Measurements from ENCODE around the gene MND1. TPM values are rescaled to one million over a fixed set of nuclear protein-coding genes. Genes with fewer than 3 reads are reported as not detected.

Gene MND1
- total and polyA plus RNA-seq, 2 donors from 2014 or later: 0.98 to 1.5 TPM

GRCh38 chr4:153420361-153420760 lies 75.9 kb downstream of the MND1 start:
- Histone ChIP-seq H3K36me3 (ENCODE audit: control insufficient read depth in 2 of 3, insufficient read depth in 3 of 3, low read length in 3 of 3) (no peaks in the 10 kb centered on the region), H3K27me3 (ENCODE audit: control insufficient read depth, insufficient read depth, low read length) (no peaks in the 10 kb centered on the region), H3K9me3 (ENCODE audit: control insufficient read depth in 2 of 3, insufficient read depth in 1 of 3, low read length in 3 of 3) (no peaks in the 10 kb centered on the region), H3K4me3 (ENCODE audit: low read length in 3 of 3) (no peak overlapping the region), H3K27ac (ENCODE audit: low read depth in 2 of 2, low read length in 2 of 2) (no peak overlapping the region), H3K4me1 (ENCODE audit: control insufficient read depth in 2 of 3, insufficient read depth in 2 of 3, low read depth in 1 of 3, low read length in 3 of 3) (no peaks in the 10 kb centered on the region), H3K9ac (ENCODE audit: low read length in 3 of 3) (no peak overlapping the region)
- no peak for FAIRE-seq
- TF ChIP-seq CTCF (IDR thresholded peaks at IDR 0.05; ENCODE audit: borderline replicate concordance, extremely low read depth, insufficient read depth): no peak
- intact Hi-C loops (cut with DNase I): no loop called here
- DNase-seq: no peak

GRCh38 chr4:153421941-153422340 lies 77.5 kb downstream of the MND1 start:
- no peak overlapping the region for H3K4me3 ChIP-seq (ENCODE audit: low read length in 3 of 3)
- no peaks in the 10 kb centered on the region for H3K27me3 ChIP-seq (ENCODE audit: control insufficient read depth, insufficient read depth, low read length)
- H3K4me1 ChIP-seq (ENCODE audit: control insufficient read depth in 2 of 3, insufficient read depth in 2 of 3, low read depth in 1 of 3, low read length in 3 of 3): no peaks in the 10 kb centered on the region
- DNase-seq (no peak), FAIRE-seq (no peak)
- no peak overlapping the region for H3K27ac ChIP-seq (ENCODE audit: low read depth in 2 of 2, low read length in 2 of 2)
- H3K9me3 ChIP-seq (ENCODE audit: control insufficient read depth in 2 of 3, insufficient read depth in 1 of 3, low read length in 3 of 3): no peaks in the 10 kb centered on the region
- no peak for TF ChIP-seq CTCF (IDR thresholded peaks at IDR 0.05; ENCODE audit: borderline replicate concordance, extremely low read depth, insufficient read depth)
- H3K9ac ChIP-seq (ENCODE audit: low read length in 3 of 3): no peak overlapping the region
- H3K36me3 ChIP-seq (ENCODE audit: control insufficient read depth in 2 of 3, insufficient read depth in 3 of 3, low read length in 3 of 3): no peaks in the 10 kb centered on the region
- intact Hi-C loops (cut with DNase I): no loop called here

GRCh38 chr4:153426207-153426885 lies 81.9 kb downstream of the MND1 start:
- TF ChIP-seq CTCF (IDR thresholded peaks at IDR 0.05; ENCODE audit: borderline replicate concordance, extremely low read depth, insufficient read depth): no peak
- Histone ChIP-seq H3K9me3 (ENCODE audit: control insufficient read depth in 2 of 3, insufficient read depth in 1 of 3, low read length in 3 of 3) (no peaks in the 10 kb centered on the region), H3K27ac (ENCODE audit: low read depth in 2 of 2, low read length in 2 of 2) (no peak overlapping the region), H3K27me3 (ENCODE audit: control insufficient read depth, insufficient read depth, low read length) (no peaks in the 10 kb centered on the region), H3K36me3 (ENCODE audit: control insufficient read depth in 2 of 3, insufficient read depth in 3 of 3, low read length in 3 of 3) (no peaks in the 10 kb centered on the region), H3K4me3 (ENCODE audit: low read length in 3 of 3) (no peak overlapping the region), H3K4me1 (ENCODE audit: control insufficient read depth in 2 of 3, insufficient read depth in 2 of 3, low read depth in 1 of 3, low read length in 3 of 3) (peaks cover 0 to 2% (median 0%) of the 10 kb centered on the region in 3 donors), H3K9ac (ENCODE audit: low read length in 3 of 3) (no peak overlapping the region)
- FAIRE-seq (no peak), DNase-seq (peak in 1 of 5 donors; percentile 31)
- intact Hi-C loops (cut with DNase I): no loop called here
